H1 (cell line): ENCODE results near the gene CCDC40.

Experiments
- GABPA ChIP-seq: IDR thresholded peaks from 2 replicates; pipeline ENCODE4 v1.6.1; 2011; ENCODE audit warnings: mild to moderate bottlenecking, low read length, moderate library complexity, borderline replicate concordance; ENCODE audit not compliant: insufficient read depth
- POLR2A ChIP-seq, 2 experiments: IDR thresholded peaks; 1 replicate in 1 of 2; 2 replicates in 1 of 2; pipeline ENCODE4 v1.6.1; 2011; ENCODE audit warnings: low read depth in 2 of 2, low read length in 2 of 2, mild to moderate bottlenecking in 2 of 2; ENCODE audit errors: control extremely low read depth in 1 of 2
- TF ChIP-seq, protein P1 (sequence below), 3 experiments: IDR thresholded peaks; 1 replicate in 2 of 3; 2 replicates in 1 of 3; pipeline versions ENCODE4 v1.5.1 to v1.6.1; 2011; ENCODE audit warnings: low read length in 3 of 3, mild to moderate bottlenecking in 3 of 3, inconsistent platforms in 2 of 3, low read depth in 1 of 3, moderate library complexity in 1 of 3; ENCODE audit not compliant: insufficient read depth in 1 of 3; ENCODE audit errors: control extremely low read depth in 1 of 3

GRCh38 chr17:80106176-80106575, 69.7 kb downstream of the CCDC40 start:
- TF ChIP-seq GABPA: no peak
- TF ChIP-seq, protein P1, sequence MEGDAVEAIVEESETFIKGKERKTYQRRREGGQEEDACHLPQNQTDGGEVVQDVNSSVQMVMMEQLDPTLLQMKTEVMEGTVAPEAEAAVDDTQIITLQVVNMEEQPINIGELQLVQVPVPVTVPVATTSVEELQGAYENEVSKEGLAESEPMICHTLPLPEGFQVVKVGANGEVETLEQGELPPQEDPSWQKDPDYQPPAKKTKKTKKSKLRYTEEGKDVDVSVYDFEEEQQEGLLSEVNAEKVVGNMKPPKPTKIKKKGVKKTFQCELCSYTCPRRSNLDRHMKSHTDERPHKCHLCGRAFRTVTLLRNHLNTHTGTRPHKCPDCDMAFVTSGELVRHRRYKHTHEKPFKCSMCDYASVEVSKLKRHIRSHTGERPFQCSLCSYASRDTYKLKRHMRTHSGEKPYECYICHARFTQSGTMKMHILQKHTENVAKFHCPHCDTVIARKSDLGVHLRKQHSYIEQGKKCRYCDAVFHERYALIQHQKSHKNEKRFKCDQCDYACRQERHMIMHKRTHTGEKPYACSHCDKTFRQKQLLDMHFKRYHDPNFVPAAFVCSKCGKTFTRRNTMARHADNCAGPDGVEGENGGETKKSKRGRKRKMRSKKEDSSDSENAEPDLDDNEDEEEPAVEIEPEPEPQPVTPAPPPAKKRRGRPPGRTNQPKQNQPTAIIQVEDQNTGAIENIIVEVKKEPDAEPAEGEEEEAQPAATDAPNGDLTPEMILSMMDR (IDR thresholded peaks at IDR 0.05; ENCODE audit: control extremely low read depth in 1 of 3, insufficient read depth in 1 of 3, low read depth in 1 of 3, low read length in 3 of 3): no peak
- TF ChIP-seq POLR2A (IDR thresholded peaks at IDR 0.05; ENCODE audit: control extremely low read depth in 1 of 2, low read depth in 2 of 2, low read length in 2 of 2): no peak
